HL-60 (cell line): Measurements from ENCODE around the gene MTHFD1L.

Experiments used
- DNase-seq, 2 experiments: peaks; one replicate each; pipeline ENCODE4 v3.0.0-alpha.2; 2010 to 2020; ENCODE audit warnings: low read depth in 1 of 2, low spot score in 1 of 2
- H3K27ac ChIP-seq: fragments of 250-450 bp; sonication (Bioruptor Pico); replicated peaks from 2 replicates; pipeline ENCODE4 v1.5.1; 2020; ENCODE audit warnings: mild to moderate bottlenecking, moderate library complexity
- H3K27me3 ChIP-seq: fragments of 250-450 bp; sonication (Bioruptor Pico); 2 replicates; pipeline ENCODE4 v1.5.1; 2021; ENCODE audit warnings: mild to moderate bottlenecking, moderate library complexity; ENCODE audit not compliant: insufficient read depth, poor library complexity, severe bottlenecking
- H3K4me3 ChIP-seq: replicated peaks from 2 replicates; pipeline ENCODE4 v1.5.1; 2011; ENCODE audit warnings: mild to moderate bottlenecking, control low read depth, low read length; ENCODE audit not compliant: insufficient read depth
- CTCF ChIP-seq: IDR thresholded peaks from one replicate; pipeline ENCODE4 v1.5.1; 2011; ENCODE audit warnings: low read length, control low read depth, inconsistent platforms; ENCODE audit not compliant: insufficient read depth
- GABPA ChIP-seq: IDR thresholded peaks from 2 replicates; pipeline ENCODE4 v1.6.1; 2012; ENCODE audit warnings: low read depth
- POLR2AphosphoS5 ChIP-seq: IDR thresholded peaks from 2 replicates; pipeline ENCODE4 v1.6.1; 2012; ENCODE audit warnings: low read depth
- REST ChIP-seq: IDR thresholded peaks from 2 replicates; pipeline ENCODE4 v1.6.1; 2012; ENCODE audit warnings: low read depth; ENCODE audit not compliant: insufficient replicate concordance
- SPI1 ChIP-seq: IDR thresholded peaks from 2 replicates; pipeline ENCODE4 v1.6.1; 2012; ENCODE audit warnings: low read depth, mild to moderate bottlenecking, borderline replicate concordance

The MTHFD1L gene

DNA sequence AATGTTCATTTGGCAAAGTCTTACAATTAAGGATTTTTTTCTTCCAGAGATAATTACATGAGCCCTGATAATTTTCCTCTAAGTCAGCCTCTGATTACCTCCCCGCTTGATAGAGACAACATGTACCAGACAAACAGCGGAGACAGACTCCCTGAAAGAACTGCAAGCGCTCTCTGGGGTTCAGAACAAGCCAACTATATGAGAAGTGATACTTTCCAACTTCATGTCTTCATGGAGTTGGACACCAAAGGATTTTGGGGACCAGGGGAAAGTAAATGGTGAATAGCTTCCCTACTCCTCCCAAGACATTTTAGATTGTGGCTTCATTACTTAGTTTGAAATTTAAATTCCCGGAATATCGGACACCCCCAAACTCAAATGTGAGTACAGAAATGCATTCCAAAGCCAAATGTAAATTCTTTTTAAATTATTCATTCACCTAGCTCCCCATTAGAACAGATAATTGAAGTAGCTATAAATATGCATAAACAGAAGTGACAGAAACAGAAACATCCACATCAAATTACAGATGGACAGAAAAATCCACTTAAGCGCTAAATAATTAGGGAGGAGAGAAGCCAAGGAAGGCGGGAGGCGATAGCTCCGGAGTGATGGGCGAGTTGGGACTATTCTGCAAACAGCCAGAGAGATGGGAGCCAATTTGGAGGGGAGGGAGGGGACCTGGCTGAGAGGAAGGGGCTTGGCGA, 244.5 kb downstream of the MTHFD1L start:
- no peak for TF ChIP-seq REST
- no peak for TF ChIP-seq SPI1
- no peak for TF ChIP-seq POLR2AphosphoS5

GRCh38 chr6:151110576-151110905, 245.0 kb downstream of the MTHFD1L start:
- no peak for DNase-seq
- no peak overlapping the region for H3K27ac ChIP-seq
- H3K4me3 ChIP-seq: no peak overlapping the region
- TF ChIP-seq CTCF (no peak), POLR2AphosphoS5 (no peak), SPI1 (no peak), REST (no peak), GABPA (no peak)
- no peaks in the 10 kb centered on the region for H3K27me3 ChIP-seq

More for the DNA sequence above, 244.5 kb downstream of the MTHFD1L start:
- H3K27me3 ChIP-seq: no peaks in the 10 kb centered on the region
- no peak for DNase-seq
- H3K4me3 ChIP-seq: no peak overlapping the region
- H3K27ac ChIP-seq: no peak overlapping the region

DNA sequence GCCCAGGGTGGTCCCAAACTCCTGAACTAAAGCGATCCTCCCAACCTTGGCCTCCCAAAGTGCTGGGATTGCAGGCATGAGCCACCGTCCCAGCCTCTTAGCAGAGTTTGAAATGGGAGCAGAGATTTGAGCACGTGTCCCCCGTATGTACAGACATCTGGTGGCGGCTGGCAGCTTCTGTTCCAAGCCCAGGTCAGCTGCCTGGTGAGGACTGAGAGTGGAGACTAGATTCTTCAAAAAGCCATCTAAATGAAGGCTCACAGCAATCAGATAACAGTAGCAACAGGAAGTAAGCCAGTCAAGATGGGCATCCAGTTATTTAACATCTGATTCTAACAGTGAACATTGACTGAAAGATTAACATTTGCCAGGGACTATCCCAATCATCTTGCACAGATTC, 246.2 kb downstream of the MTHFD1L start:
- Histone ChIP-seq H3K4me3 (no peak overlapping the region), H3K27ac (no peak overlapping the region), H3K27me3 (no peaks in the 10 kb centered on the region)
- TF ChIP-seq POLR2AphosphoS5: no peak
- no peak for TF ChIP-seq CTCF
- TF ChIP-seq GABPA: no peak
- no peak for TF ChIP-seq SPI1
- TF ChIP-seq REST: no peak
- DNase-seq: no peak
